SK-N-SH (cell line): ENCODE results near the gene MAMDC2. TPM values are rescaled to one million over a fixed set of nuclear protein-coding genes. Genes with fewer than 3 reads are reported as not detected.

ENCODE experiments used
- CTCF ChIA-PET: fragments of 300-600, 350-600 bp; formaldehyde crosslinking; extraction: SDS; loops from one replicate; lab custom pipeline; 2021; lab: Yijun Ruan, JAX
- POLR2A ChIA-PET: fragments of 350-600 bp; sonication (Branson Sonifier 250); formaldehyde crosslinking; extraction: SDS; loops from one replicate; lab custom pipeline; 2020; ENCODE audit warnings: antibody characterized with exemption, inconsistent platforms; lab: Yijun Ruan, JAX
- DNase-seq: peaks from one replicate; pipeline ENCODE4 v3.0.0; 2012
- H2AFZ ChIP-seq: fragments of 200-600 bp; sonication (generic); 2 replicates; pipeline ENCODE4 v1.8.1; 2016; ENCODE audit warnings: antibody characterized with exemption, mild to moderate bottlenecking, low read depth
- H3F3A ChIP-seq: fragments of 200-600 bp; sonication (generic); replicated peaks from 2 replicates; pipeline ENCODE3; 2016; ENCODE audit warnings: antibody characterized with exemption, mild to moderate bottlenecking; ENCODE audit not compliant: insufficient read depth
- H3K27ac ChIP-seq, 2 experiments: fragments of 200-500 bp in 1 of 2; fragments of 200-600 bp in 1 of 2; sonication (Bioruptor generic) in 1 of 2; sonication (generic), shearing (Covaris generic) in 1 of 2; 2 replicates each; pipeline versions ENCODE4 v1.5.1 to v1.6.1; 2014 to 2016; ENCODE audit warnings: low read depth in 2 of 2, inconsistent platforms in 1 of 2, low read length in 1 of 2, mild to moderate bottlenecking in 1 of 2, mixed read lengths in 1 of 2
- H3K27me3 ChIP-seq: fragments of 200-600 bp; sonication (generic), shearing (Covaris generic); 2 replicates; pipeline ENCODE4 v1.6.1; 2016; ENCODE audit warnings: mixed run types; ENCODE audit not compliant: insufficient read depth
- H3K36me3 ChIP-seq, 2 experiments: fragments of 200-500 bp in 1 of 2; fragments of 200-600 bp in 1 of 2; sonication (Bioruptor generic) in 1 of 2; sonication (generic) in 1 of 2; replicated peaks in 1 of 2; 2 replicates each; pipeline versions ENCODE3 to v1.5.1; 2014 to 2016; ENCODE audit warnings: low read length in 1 of 2, mild to moderate bottlenecking in 1 of 2; ENCODE audit not compliant: insufficient read depth in 2 of 2, control insufficient read depth in 1 of 2
- H3K4me1 ChIP-seq, 2 experiments: fragments of 200-500 bp in 1 of 2; fragments of 200-600 bp in 1 of 2; sonication (Bioruptor generic) in 1 of 2; sonication (generic), shearing (Covaris generic) in 1 of 2; 2 replicates each; pipeline versions ENCODE4 v1.5.1 to v1.6.1; 2014 to 2016; ENCODE audit warnings: low read depth in 1 of 2, low read length in 1 of 2, mixed run types in 1 of 2; ENCODE audit not compliant: insufficient read depth in 2 of 2, control insufficient read depth in 1 of 2
- H3K4me2 ChIP-seq: fragments of 200-600 bp; sonication (generic), shearing (Covaris generic); 2 replicates; pipeline ENCODE4 v1.6.1; 2017; ENCODE audit warnings: mixed run types
- H3K4me3 ChIP-seq, 2 experiments: fragments of 200-500 bp in 1 of 2; fragments of 200-600 bp in 1 of 2; sonication (Bioruptor generic) in 1 of 2; sonication (generic), shearing (Covaris generic) in 1 of 2; 2 replicates each; pipeline versions ENCODE4 v1.5.1 to v1.8.1; 2014 to 2016; ENCODE audit warnings: low read depth in 2 of 2, inconsistent platforms in 1 of 2, low read length in 1 of 2, mild to moderate bottlenecking in 1 of 2, mixed read lengths in 1 of 2, moderate library complexity in 1 of 2
- H3K79me2 ChIP-seq: fragments of 200-600 bp; sonication (generic); 2 replicates; pipeline ENCODE4 v1.8.1; 2017; ENCODE audit warnings: mild to moderate bottlenecking; ENCODE audit not compliant: insufficient read depth
- H3K9ac ChIP-seq: fragments of 200-600 bp; sonication (generic); 2 replicates; pipeline ENCODE4 v1.6.1; 2017; ENCODE audit warnings: mixed run types
- H3K9me2 ChIP-seq: fragments of 200-600 bp; sonication (generic); 2 replicates; pipeline ENCODE4 v1.6.1; 2017; ENCODE audit warnings: mixed run types
- H3K9me3 ChIP-seq: fragments of 200-600 bp; sonication (generic); 2 replicates; pipeline ENCODE4 v1.6.1; 2017; ENCODE audit warnings: mixed run types, mild to moderate bottlenecking, moderate library complexity
- H4K20me1 ChIP-seq: fragments of 200-600 bp; sonication (generic); 2 replicates; pipeline ENCODE4 v1.6.1; 2017; ENCODE audit warnings: mild to moderate bottlenecking, mixed run types; ENCODE audit not compliant: insufficient read depth
- FOXJ3 ChIP-seq: sonication (generic); formaldehyde crosslinking; IDR thresholded peaks from 2 replicates; pipeline ENCODE4 v1.5.1; 2020; ENCODE audit warnings: mild to moderate bottlenecking, missing genetic modification reagents
- JUND ChIP-seq: IDR thresholded peaks from 2 replicates; pipeline ENCODE4 v1.4.0; 2012
- MEF2A ChIP-seq: IDR thresholded peaks from 2 replicates; pipeline ENCODE4 v1.4.0; 2012; ENCODE audit warnings: low read depth, borderline replicate concordance
- NFIC ChIP-seq: IDR thresholded peaks from 2 replicates; pipeline ENCODE4 v1.4.0; 2012; ENCODE audit warnings: borderline replicate concordance
- PBX3 ChIP-seq: IDR thresholded peaks from 2 replicates; pipeline ENCODE4; 2012
- RAD21 ChIP-seq: IDR thresholded peaks from 2 replicates; pipeline ENCODE4 v1.6.1; 2012; ENCODE audit warnings: mild to moderate bottlenecking, low read length
- RCOR1 ChIP-seq: fragments of 150-350 bp; IDR thresholded peaks from 2 replicates; pipeline ENCODE4 v1.6.1; 2017; ENCODE audit warnings: antibody characterized with exemption, low read length
- RXRA ChIP-seq: IDR thresholded peaks from 2 replicates; pipeline ENCODE4 v1.4.0; 2012; ENCODE audit warnings: low read depth, mild to moderate bottlenecking, borderline replicate concordance
- SMC3 ChIP-seq: IDR thresholded peaks from 2 replicates; pipeline ENCODE4 v1.6.1; 2012; ENCODE audit warnings: low read depth, low read length, improper control_type of control experiment
- TAF1 ChIP-seq: IDR thresholded peaks from 2 replicates; pipeline ENCODE4 v1.6.1; 2012; ENCODE audit warnings: low read depth, mild to moderate bottlenecking, low read length, moderate library complexity, borderline replicate concordance
- WGBS: methylation state at CpG from one replicate; pipeline ENCODE4 v1.1.6; 2017; ENCODE audit warnings: low lambda C conversion rate; 5-methylcytosine and 5-hydroxymethylcytosine counted together
- polyA plus RNA-seq, 3 experiments: library from polyadenylated mRNA; depleted of rRNA; stranded (reverse); fragments of >200 nt; gene quantifications; 2 replicates each; pipeline ENCODE4 v1.2.3, GENCODE V29; 2012
- TF ChIP-seq, protein P1 (sequence below): IDR thresholded peaks from 2 replicates; pipeline ENCODE4 v1.4.0; 2012; ENCODE audit warnings: low read depth, borderline replicate concordance
- TF ChIP-seq, protein P2 (sequence below): fragments of 150-350 bp; IDR thresholded peaks from 2 replicates; pipeline ENCODE4 v1.6.1; 2017; ENCODE audit warnings: antibody characterized with exemption, low read length, low read depth, borderline replicate concordance

Gene MAMDC2
- polyA plus RNA-seq, 1 of the 3 experiments (the other 2 are of a cell fraction) = not detected

DNA sequence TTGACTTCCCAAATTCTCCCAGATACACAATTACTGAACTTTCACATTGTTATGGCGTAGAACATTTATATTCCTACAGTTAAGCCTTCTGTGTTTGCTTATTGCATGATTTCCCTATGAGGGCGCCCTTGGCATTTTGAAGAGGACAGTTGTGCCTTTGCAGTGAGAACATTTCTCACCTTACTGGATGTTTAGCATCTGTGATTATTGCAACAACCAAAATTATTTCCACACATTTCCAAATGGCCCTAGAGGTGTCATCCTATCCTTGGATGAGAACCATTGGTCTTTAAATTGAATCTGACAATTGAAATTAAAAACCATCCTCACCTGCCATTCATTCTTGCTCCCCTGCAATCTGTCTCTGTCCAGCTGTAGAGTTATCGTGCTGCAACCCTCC, 104.0 kb downstream of the MAMDC2 start:
- Histone ChIP-seq H2AFZ (no peak overlapping the region), H3K27me3 (no peaks in the 10 kb centered on the region), H4K20me1 (no peaks in the 10 kb centered on the region)
- DNase-seq = no peak
- TF ChIP-seq RAD21 (peak; percentile 41; the same call in 1 of the 2 replicates), RXRA (no peak)
- TF ChIP-seq, all 33 proteins: peak for 1
- Histone ChIP-seq H3K9ac (no peak overlapping the region), H3K4me1 (no peaks in the 10 kb centered on the region), H3K4me2 (no peak overlapping the region), H3K36me3 (no peaks in the 10 kb centered on the region), H3K4me3 (no peak overlapping the region), H3K27ac (no peak overlapping the region), H3K79me2 (no peaks in the 10 kb centered on the region), H3K9me3 (no peaks in the 10 kb centered on the region), H3K9me2 (no peaks in the 10 kb centered on the region), H3F3A (no peaks in the 10 kb centered on the region)
- WGBS = 72% methylated on average over 3 of the region's 3 CpGs
- ChIA-PET POLR2A (no interaction called here), CTCF (interaction anchor here (1.0 to 1.2 kb wide), 2 partner anchors 35 to 37 kb away, joined by 3 to 4 read pairs; no protein-coding TSS in a partner anchor)

DNA sequence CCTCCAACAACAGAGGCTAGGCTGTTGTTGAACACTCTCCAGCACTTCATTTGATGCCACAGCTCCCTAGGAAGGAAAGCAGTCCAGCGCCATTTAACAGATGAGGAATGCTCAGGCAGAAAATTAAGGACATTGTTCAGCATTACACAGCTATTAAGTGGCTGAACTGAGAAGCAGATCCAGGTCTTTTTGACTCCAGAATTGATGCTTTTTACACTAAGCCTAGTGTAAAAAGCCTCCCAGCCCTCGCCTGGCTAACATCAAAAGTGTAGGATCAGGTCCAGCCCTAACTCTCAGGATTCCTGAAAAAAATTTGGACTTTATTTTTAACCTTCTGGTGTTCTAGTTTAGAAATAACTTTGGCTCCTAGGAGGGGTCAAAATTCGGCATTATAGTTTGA, 108.7 kb downstream of the MAMDC2 start:
- POLR2A ChIA-PET = no interaction called here
- H3K4me3 ChIP-seq = no peak overlapping the region
- WGBS = 59% methylated on average over 3 of the region's 3 CpGs
- no peak overlapping the region for H3K9ac ChIP-seq
- H3K4me1 ChIP-seq = no peaks in the 10 kb centered on the region
- CTCF ChIA-PET = interaction anchor here (0.6 to 1.5 kb wide), 3 partner anchors 16 to 64 kb away, joined by 3 to 5 read pairs (median 3); no protein-coding TSS in a partner anchor
- H3K36me3 ChIP-seq = no peaks in the 10 kb centered on the region
- H3K4me2 ChIP-seq = no peak overlapping the region
- no peaks in the 10 kb centered on the region for H4K20me1 ChIP-seq
- H3K27ac ChIP-seq = no peak overlapping the region
- TF ChIP-seq JUND (no peak), SMC3 (no peak), MEF2A (no peak), TAF1 (no peak), PBX3 (no peak), NFIC (no peak), RCOR1 (no peak), RXRA (no peak), FOXJ3 (CRISPR knock-in tag) (no peak)
- TF ChIP-seq, protein P1, sequence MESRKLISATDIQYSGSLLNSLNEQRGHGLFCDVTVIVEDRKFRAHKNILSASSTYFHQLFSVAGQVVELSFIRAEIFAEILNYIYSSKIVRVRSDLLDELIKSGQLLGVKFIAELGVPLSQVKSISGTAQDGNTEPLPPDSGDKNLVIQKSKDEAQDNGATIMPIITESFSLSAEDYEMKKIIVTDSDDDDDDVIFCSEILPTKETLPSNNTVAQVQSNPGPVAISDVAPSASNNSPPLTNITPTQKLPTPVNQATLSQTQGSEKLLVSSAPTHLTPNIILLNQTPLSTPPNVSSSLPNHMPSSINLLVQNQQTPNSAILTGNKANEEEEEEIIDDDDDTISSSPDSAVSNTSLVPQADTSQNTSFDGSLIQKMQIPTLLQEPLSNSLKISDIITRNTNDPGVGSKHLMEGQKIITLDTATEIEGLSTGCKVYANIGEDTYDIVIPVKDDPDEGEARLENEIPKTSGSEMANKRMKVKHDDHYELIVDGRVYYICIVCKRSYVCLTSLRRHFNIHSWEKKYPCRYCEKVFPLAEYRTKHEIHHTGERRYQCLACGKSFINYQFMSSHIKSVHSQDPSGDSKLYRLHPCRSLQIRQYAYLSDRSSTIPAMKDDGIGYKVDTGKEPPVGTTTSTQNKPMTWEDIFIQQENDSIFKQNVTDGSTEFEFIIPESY = no peak
- TF ChIP-seq, protein P2, sequence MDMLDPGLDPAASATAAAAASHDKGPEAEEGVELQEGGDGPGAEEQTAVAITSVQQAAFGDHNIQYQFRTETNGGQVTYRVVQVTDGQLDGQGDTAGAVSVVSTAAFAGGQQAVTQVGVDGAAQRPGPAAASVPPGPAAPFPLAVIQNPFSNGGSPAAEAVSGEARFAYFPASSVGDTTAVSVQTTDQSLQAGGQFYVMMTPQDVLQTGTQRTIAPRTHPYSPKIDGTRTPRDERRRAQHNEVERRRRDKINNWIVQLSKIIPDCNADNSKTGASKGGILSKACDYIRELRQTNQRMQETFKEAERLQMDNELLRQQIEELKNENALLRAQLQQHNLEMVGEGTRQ = no peak
- no peaks in the 10 kb centered on the region for H3K9me3 ChIP-seq
- no peaks in the 10 kb centered on the region for H3K9me2 ChIP-seq
- H3K27me3 ChIP-seq = no peaks in the 10 kb centered on the region
- no peak overlapping the region for H2AFZ ChIP-seq
- H3F3A ChIP-seq = peaks cover 6% of the 10 kb centered on the region
- no peaks in the 10 kb centered on the region for H3K79me2 ChIP-seq
- no peak for DNase-seq
